ENCODE data around the gene KRTAP2-4.

GRCh38 chr17:41018541-41018940 lies 47.1 kb downstream of the KRTAP2-4 start:
- TF ChIP-seq CTCF (conservative IDR thresholded peaks at IDR 0.05 in 1 of 2, IDR thresholded peaks at IDR 0.05 in 1 of 2; ENCODE audit: low read depth in 1 of 2, low read length in 2 of 2) (no peak), EZH2 (IDR thresholded peaks at IDR 0.05; ENCODE audit: low read length, missing control alignments) (no peak)
